Daoy (cell line): ENCODE results near the gene DENND2A. TPM values are rescaled to one million over a fixed set of nuclear protein-coding genes. Genes with fewer than 3 reads are reported as not detected.
"Not testable (repeated sequence)": the region's sequence is repeated elsewhere in the genome, so short reads cannot be mapped to it uniquely, and the experiment has no call there.

Experiments
- DNase-seq: peaks from one replicate; pipeline ENCODE4 v3.0.0-alpha.2; 2015; ENCODE audit warnings: low read depth
- total RNA-seq: library from RNA; depleted of rRNA; stranded (reverse); fragments of >200 nt; shearing (Covaris generic); gene quantifications from 2 replicates; pipeline ENCODE4 v1.2.3, GENCODE V29; 2014

The DENND2A gene
- total RNA-seq, 1 experiment from 2014 or later, result 6.5 TPM

DNA sequence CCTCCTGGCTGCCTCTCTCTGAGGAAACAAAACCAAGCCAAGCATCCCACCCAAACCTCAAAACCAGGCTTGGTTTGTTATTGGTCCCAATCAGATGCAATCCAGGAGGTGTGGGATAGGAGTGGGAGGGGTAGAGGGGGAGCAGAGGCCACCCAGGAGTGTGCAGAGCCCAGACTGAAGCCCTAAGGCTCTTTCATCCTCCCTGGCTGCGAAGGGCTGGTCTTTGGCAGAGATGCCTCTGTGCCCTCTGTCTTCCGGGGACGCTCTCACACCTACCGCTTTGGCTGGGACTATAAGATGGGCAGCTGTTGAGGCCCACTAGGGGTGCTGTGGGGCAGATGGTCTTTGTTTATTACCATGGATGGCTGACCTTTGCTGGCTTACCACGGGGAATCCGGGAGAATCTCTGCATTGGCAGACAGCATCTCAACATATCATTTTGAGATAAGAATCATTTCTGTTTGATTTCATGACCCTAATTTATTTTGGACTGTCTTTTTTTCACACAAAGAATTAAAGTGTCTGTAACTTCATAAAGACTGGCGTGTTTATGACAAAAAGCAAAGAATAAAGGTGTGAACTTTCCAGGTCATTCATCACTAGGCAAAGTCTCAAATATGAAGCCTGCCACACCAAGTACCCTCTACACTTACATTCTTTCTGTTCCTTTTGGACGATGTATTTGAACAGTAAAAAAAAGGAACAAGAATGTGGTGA lies 6.5 kb upstream of the DENND2A start:
- peak; percentile 61 for DNase-seq

DNA sequence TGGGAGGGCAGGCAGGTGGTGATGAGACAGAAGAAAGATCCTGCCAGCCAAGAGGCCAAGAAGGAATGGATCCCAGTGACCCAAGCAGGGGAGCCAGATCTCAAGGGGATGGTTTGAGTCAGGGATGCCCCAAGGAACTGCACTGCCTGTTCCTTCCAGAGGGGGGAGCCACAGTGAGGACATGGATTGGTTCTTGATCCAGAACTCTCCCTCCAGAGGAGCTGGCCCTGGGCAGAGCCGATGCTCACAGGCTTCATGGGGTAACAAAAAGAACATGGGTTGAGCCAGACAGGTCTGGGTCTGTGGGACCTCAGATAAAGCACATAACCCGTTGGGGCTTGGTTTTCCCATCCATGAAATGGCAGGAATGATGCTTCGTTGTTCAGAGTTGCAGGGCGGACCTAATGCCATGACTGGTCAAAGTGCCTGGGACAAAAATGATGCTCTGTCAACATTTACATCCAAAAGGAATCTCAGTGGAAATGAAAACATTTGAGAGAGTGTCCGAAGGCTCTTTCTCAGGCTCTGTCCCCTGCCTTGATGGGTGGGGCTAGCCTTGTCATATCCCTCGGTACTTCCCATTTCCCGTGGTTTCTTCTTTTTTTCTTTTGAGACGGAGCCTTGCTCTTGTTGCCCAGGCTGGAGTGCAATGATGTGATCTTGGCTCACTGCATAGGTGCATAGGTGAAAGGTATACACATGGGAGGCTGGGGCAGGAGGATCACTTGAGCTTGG lies 4.7 kb upstream of the DENND2A start:
- no peak for DNase-seq

DNA sequence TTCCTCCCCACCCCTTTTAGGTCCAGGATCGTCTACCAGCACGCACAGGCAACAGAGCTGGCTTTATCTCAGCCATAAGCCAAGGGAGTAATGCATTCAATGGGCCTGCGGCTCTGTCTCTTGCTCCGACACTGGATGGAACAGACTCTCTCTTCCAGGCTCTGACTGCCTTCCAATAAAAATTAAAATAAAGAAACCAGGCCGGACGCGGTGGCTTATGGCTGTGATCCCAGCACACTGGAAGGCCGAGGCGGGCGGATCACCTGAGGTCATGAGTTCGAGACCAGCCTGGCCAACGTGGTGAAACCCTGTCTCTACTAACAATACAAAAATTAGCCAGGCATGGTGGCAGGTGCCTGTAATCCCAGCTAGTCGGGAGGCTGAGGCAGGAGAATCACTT lies 4.1 kb upstream of the DENND2A start:
- DNase-seq, result not testable (repeated sequence)

DNA sequence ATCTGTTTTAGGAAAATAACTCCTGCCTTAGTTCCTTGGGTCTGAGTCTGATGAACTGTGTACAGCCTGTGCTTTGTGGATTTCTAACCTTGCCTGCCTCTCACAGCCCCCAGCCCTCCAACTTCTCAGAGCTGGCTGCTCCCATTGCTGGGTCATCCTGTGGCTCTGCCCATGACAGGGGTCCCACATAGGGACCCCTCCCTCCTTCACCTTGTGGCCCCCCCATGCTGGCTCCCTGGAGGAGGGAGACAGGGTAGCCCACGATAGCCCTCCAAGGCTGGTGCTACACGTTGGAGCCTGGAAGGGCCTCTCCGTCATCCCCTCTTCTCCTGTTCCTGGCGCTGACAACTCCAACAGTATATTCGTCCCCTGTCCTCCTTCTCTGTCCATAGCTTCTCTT lies 2.8 kb upstream of the DENND2A start:
- DNase-seq, result no peak

DNA sequence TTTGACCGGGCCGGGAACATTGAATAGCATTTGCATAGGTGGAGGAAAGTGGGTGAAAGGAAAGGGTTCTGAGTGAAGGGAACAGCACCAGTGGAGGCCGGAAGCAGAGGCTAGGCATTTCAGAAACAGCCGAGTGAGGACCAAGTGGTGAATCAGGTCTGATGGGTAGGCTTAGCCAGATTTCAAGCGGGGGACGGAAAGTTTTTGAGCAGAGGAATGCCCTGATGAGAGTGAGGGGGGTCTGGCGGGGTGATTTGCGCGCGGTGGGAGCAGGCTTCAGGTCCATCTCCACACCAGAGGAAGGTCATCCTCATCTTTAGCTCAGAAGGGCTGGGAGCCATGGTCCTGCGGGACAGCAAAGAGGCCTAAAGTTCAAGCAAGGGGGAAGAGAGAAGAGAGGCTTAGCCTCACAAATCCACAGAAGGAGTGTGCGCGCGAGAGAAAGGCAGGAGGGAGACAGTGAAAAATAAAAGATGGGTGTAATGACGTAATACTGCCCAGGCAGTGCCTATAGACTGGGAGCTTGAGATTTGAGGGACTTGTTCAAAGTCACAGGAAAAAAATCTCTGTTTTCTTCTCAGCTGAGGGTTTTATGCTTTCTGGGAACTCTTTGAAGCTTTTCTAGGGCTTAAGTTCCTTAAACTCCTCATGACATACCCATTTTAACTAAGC lies 1.0 kb upstream of the DENND2A start:
- DNase-seq, result no peak

DNA sequence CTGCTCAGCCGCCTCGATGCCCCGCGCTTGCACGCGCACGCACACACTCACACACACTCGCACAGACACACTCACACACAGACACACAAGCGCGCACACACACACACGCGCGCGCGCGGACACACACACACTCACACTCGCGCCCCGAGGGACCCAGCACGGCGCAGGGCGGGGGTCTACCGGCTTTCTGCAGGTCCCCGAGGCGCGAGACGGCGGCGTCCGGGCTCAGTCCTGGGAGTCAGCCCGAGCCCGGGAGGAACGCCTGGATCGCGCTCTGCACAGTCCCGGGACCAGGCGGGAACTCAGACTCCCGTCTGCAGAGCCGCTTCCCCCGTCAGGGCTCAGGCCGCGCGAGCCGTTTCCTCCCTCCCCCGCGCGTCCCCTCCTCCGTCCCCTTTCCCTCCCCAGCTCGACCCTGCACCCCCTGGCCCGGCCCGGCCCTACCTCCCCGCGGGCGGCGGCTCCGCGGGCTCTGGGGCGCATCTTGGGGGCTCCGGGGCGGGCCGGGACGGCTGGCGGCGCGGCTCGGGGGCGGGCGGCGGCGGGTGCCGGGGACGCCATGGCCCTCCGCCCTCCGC lies 464 bp downstream of the DENND2A start:
- peak; percentile 59 for DNase-seq

DNA sequence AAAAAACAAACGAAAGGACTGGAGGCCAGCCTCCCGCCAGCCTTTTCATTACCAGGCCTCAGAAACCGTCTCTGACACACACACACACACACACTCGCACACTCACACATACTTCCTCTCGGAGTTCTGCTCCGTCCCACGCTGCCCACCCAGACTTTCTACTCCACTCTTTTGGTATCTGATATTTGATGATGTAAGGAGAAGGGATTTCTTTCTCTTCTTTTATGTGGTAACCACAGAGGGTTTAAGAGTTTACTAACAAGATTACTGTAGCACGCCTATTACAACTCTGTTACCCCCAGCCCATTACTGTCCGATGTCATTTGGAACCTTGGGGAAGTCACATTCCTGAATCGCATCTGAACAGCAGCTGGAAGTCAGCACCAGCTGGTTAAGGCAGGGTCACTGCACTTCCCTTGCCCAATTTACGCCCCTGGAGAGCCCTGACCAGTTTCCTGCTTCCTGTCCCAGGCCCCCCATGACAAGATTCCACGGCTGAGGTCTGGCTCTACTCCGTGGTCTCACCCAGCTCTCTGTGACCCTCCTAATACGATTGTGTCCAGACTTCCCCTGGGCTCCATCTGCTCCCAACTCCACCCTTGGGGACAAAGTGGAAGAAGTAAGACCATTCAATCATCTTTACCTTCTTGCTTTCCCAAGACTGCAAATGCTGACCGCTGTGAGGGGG lies 1.1 kb downstream of the DENND2A start:
- peak; percentile 51 for DNase-seq

DNA sequence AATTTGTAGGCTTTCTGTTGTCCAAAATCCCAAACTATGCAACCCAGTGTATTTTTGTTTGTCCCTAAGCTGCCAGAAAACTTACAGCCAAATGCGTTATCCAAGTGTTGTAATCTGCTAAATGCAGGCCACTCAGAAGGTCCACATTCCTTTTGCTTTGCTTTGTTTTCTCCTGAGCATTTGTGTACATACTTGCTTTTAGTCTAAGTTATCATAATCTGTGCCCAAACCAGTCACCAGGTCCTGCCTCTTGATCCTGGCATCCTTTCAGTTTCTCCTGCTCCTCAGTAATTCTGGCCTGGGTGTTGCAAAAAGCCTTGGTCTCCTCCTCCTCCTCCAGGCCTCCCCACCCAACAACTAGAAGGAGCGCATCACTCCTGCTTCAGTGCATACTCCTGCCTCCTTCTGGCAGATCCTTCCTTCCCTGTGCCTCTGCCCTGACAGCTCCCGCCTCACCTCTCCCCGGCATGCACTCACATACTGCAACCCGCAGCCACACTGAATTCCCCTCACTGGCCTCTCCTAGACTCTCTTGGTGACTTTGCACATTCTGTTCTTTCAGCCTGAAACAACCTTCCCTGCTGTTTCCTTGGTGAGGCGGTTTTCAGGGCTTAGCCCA lies 2.3 kb downstream of the DENND2A start:
- peak; percentile 34 for DNase-seq

DNA sequence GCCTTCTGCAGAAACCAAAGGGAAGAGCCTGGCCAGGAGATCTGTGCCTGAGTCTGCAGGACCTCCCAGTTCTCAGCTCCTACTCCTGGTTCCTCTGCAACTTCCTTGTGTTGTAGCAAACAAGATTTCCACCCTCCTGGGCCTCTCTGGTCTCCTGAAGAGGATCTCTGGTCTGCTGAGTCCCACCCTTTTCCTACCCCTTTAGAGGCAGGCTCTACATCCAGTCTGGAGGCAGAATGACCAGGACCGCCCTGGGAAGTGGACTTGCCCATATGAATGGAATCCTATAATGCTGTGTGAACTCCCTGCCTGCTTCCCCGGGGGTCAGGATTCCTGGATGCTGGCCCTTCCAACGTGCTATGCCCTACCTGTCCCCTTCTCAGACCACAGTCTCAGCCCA lies 3.2 kb downstream of the DENND2A start:
- DNase-seq, result no peak

DNA sequence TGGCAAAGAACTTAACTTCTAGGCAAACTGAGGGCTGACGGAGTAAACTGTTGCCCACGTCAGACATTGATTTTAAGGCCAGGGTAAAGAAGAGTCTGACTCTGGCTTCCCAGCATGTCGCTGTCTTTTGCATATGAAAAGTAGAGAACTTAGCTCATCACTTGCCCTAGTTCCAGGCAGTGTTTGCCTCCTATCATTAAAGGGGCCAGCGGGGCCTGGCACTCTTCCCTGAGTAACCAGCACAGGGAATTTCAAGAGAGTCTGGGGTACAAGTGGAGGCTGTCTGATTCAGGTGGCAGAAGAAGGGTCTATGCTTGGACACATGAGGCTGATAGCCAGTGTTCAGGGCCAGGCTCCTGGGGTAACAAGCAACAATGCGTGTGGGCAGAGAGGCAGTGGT lies 4.8 kb downstream of the DENND2A start:
- no peak for DNase-seq

DNA sequence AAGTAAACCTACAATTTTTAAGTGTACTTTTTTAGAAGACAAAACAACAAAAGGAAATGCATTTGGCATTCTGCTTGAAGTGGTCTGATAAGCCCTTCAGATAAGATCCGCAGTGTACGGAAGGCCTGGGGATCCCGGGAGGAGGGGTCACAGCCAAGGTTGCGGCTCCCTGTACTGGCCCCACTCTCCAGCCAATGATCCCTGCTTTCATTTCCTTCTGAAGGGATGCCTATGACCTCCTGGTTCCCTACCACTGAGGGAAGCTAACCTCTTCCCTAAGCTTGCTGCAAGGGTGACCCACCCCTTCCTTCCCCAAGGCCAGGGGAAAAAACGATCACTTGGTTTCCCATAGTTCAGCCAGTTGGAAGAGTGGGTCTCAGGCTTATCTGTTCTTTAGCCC lies 5.3 kb downstream of the DENND2A start:
- no peak for DNase-seq

DNA sequence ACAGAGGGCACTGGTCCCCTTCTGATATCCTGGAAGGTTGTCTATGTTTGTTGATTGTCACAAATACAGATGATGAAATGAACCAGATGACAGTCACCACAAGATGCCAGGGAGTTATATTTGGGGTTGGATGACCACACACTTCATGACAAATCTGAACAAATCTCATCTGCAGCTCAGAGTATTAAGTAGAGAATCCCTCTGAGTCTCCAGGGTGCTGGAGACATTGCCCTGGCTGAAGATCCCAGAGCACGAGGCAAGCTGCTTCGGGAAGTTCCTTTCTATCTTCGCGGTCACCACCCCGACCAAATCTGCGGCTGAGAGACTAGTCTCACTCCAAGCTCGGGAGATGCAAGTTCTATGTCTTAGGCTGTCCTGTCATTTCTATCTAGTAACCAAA lies 9.0 kb downstream of the DENND2A start:
- no peak for DNase-seq

DNA sequence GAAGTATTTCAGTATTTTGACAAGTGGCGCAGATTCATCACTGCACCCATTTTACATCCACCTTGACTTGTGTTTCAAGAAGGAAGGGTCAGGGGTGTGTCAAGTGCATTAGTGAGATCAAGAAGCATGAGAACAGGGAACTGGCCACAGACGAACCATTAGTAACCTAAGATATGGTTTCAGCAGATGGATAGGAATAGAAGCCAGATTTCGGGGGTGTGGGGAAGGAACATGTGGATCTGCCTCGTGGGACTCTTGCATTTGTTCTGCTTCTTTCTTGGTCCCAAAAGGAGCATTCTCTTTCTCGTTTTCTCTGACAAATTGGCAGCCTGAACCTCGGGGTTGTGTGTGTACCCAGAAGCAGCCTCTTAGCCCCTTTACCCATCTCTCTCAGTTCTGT lies 9.6 kb downstream of the DENND2A start:
- no peak for DNase-seq

DNA sequence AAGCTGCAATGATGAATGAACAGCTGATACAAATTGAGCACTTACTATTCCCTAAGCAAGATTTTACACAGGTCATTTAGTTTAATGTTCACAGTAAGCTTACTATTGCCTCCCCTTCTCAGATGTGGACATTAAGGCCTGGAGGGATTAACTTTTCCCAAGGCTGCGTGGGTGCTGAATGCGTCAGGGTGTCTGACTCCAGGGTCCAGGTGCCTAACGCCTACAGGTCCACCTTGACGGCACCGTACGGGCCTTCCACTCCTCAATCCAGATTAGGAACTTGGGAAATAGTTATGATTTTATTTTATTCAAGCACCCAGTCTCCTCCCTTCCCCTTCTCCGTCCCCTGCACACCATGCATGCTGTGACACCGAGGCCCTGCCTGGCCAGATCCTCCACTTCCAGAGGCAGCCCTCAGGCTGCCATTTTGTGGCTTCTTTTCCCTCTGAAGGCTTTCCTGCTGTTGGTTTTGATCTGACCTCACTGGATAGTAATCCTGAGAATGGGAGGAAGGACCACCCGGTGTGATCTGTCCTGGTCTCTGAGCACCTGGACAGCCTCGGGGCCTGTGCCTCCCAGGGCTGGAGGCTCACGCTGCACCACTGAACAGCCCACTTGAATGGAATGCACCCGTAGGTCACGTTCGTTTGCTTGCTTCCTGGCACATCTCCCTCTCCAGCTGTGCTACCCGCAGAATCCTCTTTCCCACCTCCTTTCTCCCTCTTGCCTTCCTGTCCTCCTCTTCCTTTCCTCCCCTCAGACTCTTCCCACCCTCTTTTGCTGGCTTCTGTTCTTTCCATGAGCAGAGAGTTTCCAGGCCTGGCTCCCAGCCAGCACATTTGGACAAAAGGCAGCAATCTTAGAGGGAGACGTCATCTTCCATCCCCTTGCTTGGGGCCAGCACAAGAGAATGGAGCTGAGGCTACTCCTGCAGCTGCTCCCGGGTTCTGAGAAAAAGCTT lies 14.4 kb downstream of the DENND2A start:
- DNase-seq, result peak; percentile 99

DNA sequence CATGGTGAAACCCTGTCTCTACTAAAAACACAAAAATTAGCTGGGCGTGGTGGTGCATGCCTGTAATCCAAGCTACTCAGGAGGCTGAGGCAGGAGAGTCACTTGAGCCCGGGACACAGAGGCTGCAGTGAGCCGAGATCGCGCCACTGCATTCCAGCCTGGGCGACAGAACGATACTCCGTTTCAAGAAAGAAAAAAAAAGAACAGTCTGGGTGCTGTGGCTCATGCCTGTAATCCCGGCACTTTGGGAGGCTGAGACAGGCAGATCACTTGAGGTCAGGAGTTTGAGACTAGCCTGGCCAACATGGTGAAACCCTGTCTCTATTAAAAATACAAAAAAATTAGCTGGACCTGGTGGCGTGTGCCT lies 15.4 kb downstream of the DENND2A start:
- DNase-seq, result not testable (repeated sequence)

DNA sequence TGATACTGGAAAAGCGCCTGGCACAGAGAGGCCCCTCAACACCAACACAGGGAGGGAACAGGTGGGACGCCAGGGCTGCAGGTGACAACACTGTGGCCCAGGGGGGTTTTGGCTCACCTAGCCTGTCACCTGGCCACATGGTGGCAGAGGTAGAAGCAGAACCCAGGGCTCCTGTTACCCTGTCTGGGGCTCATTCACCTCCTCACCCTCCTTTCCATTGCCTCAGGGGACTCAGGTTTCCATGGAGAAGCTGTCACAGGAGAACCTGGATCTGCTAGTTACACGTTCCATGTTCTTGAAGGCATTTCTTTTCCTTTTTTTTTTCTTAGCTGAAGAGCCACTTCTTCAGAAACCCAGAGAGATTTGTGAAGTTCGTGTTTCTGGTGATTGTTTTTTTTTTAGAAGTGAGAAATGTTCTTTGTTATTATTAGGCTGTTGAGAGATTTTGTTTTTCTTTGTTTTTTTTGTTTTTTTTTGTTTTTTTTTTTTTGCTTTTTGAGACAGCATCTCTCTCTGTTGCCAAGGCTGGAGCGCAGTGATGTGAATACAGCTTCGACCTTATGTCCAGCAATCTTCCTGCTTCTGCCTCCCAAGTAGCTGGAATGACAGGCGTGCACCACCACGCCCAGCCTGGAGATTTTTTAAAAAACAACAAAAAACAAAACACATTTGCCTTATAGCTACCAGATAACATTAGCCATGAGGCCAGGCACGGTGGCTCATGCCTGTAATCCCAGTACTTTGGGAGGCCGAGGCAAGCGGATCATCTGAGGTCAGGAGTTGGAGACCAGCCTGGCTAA lies 16.0 kb downstream of the DENND2A start:
- DNase-seq, result no peak

DNA sequence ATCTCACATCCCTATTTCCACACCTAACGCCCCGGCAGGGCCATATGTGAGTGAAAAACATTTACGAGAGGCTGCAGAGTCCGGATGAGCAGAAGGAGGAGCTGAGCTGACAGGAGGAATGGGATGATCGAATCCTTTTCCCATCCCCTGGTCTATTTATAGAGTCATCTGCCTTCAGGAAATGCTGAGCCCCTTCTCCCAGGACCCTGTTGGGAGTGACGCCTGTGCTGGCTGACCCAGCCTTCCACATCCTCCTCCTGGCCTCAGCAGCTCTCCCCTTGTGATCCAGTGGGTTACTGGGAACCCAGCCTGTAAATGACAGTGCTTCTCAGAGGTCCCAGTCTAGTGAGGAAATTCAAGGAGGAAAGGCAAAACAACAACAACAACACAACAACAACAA lies 16.6 kb downstream of the DENND2A start:
- no peak for DNase-seq

DNA sequence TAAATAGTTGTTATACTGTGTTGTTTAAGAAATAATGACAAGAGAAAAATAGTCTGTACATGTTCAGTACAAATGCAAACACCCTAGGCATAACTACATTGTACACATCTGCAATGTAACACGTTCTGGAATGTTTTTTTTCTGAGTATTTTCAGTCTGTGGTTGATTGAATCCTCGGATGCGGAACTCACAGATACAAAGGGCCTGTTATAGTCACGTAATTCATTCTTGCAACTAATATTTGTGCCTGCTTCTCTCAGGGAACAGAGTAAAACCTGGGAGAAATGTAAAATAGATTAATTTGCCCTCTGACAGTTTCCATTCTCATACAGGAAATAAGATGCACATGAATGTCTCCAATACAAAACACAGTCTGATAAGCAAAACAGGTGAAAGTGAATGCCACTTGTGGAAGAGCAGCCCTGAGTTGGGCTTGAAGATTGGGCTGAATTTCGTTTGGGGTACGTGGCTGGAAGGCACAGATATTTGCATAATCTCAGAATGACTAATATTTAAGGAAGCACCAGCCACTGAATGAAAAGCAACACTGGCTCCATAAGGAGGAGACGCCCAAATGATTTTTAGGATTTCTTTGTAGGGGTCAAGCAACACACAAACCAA lies 19.1 kb downstream of the DENND2A start:
- DNase-seq, result peak; percentile 57

DNA sequence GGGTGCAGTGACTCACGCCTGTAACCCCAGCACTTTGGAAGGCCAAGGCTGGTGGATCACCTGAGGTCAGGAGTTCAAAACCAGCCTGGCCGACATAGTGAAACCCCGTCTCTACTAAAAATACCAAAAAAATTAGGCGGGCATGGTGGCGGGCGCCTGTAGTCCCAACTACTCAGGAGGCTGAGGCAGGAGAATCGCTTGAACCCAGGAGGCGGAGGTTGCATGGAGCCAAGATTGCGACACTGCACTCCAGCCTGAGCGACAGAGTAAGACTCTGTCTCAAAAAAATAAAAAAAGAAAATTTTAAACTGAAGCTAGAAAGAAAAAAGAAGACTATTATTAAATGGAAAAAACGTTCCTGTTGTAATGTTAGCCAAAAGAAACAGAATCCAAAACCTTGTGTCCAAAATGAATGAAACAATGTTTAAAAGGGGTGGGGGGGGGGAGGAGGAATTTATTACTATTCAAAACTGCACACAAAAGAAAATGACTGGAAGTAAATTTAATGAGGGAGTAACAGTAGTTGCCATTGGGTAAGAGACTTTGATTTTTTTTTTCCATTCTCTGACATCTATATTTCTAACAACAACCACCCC lies 20.6 kb downstream of the DENND2A start:
- DNase-seq, result not testable (repeated sequence)
